Amniotic epithelial cell (primary cell): ENCODE measurements around the gene PRIM2.
"Not testable (repeated sequence)": the region's sequence is repeated elsewhere in the genome, so short reads cannot be mapped to it uniquely, and the experiment has no call there.

ENCODE experiments used
- DNase-seq: peaks from one replicate; pipeline ENCODE4 v3.0.0-alpha.2; 2010; ENCODE audit warnings: low read depth

PRIM2 gene

DNA sequence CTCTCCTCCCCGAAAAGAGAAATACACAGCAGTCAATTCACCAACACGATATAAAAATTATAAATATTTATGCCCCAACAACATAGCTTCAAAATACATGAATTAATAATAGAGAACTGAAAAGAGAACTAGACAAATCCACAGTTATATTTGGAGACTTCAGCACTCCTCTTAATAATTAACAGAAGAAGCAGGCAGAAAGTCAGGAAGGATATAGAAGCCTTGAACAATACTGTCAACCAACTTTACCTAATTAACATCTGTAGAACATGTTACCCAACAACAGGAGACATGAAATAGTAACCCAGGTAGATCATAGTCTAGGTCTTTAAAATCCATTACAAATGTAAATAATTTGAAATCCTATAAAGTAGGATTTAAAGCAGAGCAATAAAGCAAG is 293.2 kb downstream of the PRIM2 start:
- DNase-seq: not testable (repeated sequence)

DNA sequence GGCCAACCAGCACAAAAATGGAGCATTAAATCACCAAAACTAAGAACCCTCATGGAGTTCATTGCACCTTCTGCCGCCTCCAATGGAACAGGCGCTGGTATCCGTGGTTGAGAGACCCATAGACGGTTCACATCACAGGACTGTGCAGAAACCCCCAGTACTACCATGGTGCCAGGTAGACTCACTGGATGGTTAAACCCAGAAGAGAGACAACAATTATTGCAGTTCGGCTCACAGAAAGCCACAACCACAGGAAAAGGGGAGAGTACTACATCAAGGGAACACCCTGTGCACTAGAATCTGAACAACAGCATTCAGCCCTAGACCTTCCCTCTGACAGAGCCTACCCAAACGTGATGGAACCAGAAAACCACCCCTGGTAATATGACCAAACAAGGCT is 301.5 kb downstream of the PRIM2 start:
- not testable (repeated sequence) for DNase-seq

DNA sequence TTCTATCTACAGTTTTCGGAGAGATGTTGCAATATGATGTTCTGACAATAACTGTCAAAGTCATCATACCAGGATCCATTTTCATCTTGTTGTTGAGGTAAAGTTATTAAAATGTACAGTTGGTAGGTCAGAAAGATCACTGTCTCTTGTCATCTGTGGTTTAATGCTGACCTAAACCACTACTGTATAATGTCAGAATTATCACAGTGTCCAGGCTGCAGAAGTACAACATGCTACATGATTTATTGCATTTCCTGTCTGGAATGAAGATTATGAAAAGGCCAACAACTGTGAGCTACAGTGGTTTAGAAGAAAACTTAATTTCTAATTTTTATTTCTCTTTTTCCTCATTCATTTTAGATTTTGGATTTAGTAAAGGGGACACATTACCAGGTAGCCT is 314.3 kb downstream of the PRIM2 start:
- peak; percentile 2 for DNase-seq

DNA sequence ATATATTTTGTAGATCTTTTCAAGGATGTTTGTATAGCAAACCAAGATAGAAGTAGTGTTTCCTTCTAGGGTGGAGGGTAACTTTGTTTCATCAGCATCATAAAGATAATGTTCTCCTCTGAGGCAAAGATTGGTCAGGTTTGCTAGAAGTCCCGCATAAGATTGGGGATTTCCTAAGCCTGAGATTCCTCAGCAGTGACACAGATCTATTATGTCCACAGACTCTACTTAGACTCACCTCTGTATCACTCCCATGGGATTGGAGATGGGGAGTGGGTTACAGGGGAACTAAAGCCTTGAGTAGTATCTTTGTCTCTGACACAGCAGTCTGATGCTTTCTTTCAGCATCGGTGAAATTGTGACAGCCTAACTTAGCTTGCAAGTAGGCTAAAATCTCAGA is 341.1 kb downstream of the PRIM2 start:
- peak; percentile 11 for DNase-seq

DNA sequence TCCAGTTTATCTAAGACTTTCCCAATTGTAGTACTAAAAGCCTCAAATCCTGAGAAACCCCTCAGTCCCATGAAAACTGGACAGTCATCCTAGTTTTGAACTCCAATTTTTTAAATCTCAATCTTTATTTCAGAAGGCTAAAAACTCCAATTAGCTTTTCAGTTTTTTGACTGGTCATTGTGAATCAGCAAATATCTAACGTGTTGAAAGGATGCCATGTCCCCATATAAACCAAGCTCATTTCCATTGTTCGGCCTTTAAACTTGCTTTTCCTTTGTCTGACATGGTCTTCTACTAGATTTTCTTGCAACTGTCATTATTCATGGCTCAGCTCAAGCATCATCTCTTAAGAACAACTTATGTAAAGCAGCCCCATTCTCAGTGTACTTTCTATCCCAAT is 342.4 kb downstream of the PRIM2 start:
- DNase-seq: not testable (repeated sequence)

DNA sequence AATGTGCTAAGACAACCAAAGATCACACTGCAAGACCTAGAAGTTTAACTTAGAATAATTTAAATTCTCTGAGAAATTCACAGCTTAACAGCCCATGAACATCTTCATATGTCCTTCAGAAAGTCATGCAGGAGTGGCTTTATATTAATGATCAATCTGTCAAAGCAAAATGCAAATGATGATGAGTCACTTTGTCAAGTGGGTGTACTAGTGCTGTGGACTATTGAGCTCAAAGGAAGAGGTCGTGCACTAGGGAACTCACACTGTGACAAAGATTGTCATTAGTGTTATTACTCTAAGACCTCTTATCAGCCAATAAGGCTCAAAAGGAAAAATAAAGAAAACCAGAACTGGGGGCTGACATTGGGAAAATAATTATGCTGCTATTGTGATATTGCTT is 343.5 kb downstream of the PRIM2 start:
- DNase-seq: not testable (repeated sequence)

DNA sequence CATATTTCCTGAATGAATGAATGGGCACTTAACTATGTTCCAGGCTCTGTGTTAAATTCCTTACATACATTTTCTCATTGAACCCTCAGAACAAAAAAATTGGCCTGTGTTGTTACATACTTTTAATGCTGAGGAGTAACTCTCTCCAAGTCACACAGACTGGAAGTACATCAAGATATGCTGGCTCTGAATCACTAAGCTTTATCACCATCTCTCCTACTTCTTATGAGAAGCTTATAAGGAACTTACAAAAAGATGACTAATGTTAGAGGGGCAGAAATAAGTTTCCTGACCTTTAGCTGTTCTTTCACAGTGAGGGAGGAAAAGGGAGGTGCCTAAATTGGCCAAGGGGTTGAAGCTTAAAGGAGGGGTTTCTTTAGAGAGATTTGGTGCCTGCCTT is 350.7 kb downstream of the PRIM2 start:
- DNase-seq: not testable (repeated sequence)

DNA sequence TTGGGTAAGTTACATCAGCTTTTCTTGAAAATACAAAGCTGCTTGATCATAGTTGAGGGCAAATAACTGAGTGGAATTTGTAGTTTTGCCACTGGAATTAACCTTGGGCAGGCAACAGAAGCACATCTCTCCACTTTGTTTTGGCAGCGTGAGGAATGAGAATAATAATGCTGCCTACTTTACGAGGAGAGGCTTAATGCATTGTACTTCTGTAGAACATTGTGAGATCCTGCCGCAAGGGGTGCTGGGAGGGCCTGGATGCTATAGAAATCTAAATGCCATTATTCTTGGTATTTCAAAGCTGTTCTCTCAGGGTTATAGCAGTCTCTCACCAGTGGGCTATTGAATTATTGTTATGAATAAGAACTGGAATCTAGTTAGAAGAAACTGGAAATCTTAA is 353.8 kb downstream of the PRIM2 start:
- DNase-seq: not testable (repeated sequence)

DNA sequence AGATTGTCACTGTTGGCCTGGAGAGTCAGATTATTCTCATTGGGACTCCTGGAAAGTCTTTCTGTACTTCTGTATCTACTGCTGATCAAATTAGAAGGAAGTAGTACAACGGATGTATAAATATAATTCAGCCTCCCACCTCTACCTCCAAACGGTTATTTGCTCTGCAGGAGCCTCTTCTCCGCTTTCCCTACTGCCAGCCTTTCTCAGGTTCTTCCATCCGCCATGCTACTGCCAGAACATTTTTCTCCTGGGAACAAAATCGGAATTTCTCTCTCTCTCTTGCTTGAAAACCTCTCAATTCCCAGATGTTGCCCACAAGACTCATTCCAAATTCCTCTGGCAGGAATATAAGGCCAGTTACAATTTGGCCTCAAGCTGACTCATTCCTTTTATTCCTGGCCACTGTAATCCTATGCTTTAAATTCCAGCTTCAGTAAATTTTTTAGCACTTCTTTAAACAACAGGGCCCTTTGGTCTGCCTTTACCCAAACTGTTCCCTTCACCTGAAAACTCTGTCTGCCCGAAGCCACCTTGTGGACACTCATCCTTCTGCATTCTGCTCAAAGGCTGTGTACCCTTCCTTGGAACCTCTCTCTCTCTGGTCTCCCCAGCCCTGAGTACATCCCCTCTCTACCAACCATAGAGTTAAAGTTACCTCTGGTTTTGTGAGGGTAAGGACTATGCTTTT is 354.7 kb downstream of the PRIM2 start:
- peak; percentile 14 for DNase-seq

DNA sequence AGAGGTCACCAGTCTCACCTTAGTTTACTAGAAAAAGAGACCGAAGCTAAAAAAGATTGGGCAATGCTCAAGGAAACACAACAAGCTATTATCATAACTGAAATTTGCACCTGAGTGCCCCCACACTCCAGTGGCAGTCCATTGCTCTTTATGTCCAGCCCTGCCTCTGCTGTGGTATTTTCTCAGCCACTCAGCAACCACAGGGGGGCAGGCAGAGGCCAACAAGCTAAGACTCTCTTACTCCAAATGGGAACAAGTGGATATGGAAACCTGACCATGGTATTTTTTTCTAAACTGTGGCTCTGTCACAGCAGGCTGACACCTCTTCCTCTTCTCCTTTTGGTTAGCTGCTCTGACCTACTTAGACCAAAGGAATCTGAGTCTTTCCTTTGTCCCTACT is 355.9 kb downstream of the PRIM2 start:
- peak; percentile 15 for DNase-seq

DNA sequence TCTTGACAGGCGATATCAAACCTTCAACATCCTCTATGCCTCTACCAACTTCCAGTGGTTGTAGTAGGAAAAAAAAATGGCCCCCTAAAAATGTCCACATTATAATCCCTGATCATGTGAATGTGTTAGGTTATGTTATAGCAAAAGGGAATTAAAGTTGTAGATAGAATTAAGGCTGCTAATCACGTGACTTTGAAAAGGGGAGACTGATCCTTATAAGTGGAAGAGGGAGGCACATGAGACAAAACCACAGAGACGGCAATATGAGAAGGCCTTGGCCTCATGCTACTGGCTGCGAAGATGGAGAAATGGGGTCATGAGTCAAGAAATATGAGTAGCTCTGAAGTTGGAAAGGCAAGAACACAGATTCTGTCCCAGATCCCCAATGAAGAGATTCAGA is 358.0 kb downstream of the PRIM2 start:
- DNase-seq: not testable (repeated sequence)

DNA sequence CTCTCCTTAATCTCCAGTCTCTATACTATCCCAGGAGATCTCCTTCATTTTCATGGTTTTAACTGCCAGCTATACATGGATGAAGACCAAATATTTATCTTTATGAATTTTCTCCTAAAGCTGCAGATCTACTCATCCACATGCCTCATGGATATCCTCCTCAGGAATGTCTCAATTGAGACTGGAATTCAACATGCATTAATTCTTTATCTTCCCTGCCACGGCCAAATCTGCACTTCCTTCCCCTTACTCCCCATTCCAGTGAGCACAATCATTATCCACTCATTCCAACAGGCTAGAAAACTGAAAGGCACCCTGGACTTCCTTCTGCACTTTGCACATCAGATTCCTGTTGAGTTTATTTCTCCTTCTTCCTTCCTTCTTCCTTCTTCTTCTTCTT is 379.0 kb downstream of the PRIM2 start:
- DNase-seq: not testable (repeated sequence)
